HUES6 (cell line): ENCODE measurements around the gene GLS.

Source experiments
- H3K27ac ChIP-seq: 2 replicates; pipeline ENCODE4 v1.7.0; 2013; ENCODE audit warnings: low read depth, mild to moderate bottlenecking, low read length, inconsistent platforms
- H3K27me3 ChIP-seq: 2 replicates; pipeline ENCODE4 v1.6.1; 2013; ENCODE audit warnings: low read length; ENCODE audit not compliant: control insufficient read depth, insufficient read depth
- H3K36me3 ChIP-seq: 2 replicates; pipeline ENCODE4 v1.6.1; 2013; ENCODE audit warnings: low read length; ENCODE audit not compliant: control insufficient read depth, insufficient read depth
- H3K4me1 ChIP-seq: 2 replicates; pipeline ENCODE4 v1.6.1; 2013; ENCODE audit warnings: low read length; ENCODE audit not compliant: control insufficient read depth, insufficient read depth
- H3K4me3 ChIP-seq: 2 replicates; pipeline ENCODE4 v1.5.1; 2013; ENCODE audit warnings: low read depth, low read length
- H3K9ac ChIP-seq: one replicate; pipeline ENCODE4 v1.6.1; 2013; ENCODE audit warnings: mild to moderate bottlenecking, low read length
- H3K9me3 ChIP-seq: 2 replicates; pipeline ENCODE4 v1.6.1; 2013; ENCODE audit warnings: low read depth, low read length; ENCODE audit not compliant: control insufficient read depth, insufficient read depth

Gene GLS

DNA sequence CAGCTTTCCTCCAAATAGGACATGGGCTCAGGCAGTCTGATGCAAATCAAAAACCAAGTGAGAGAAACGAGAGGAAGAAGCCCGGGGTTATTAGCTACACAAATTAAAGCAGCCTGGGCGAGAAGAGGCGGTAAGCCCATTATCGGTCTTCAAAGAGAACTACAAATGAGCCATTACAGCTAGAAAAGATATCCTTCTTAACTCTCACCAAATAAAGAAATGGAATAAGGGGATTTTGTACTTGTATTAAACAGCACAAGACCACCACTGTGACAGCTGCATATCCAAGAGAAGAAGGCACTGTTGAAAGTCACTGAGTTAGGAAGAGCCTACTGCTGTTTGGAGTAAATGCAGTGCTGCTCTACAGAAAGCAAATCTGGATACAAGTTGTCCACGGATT lies 100.7 kb downstream of the GLS start:
- H3K27ac ChIP-seq, result no peak overlapping the region
- no peaks in the 10 kb centered on the region for H3K27me3 ChIP-seq
- H3K9me3 ChIP-seq, result no peaks in the 10 kb centered on the region
- no peak overlapping the region for H3K4me3 ChIP-seq
- no peaks in the 10 kb centered on the region; the same call in 1 of the 2 replicates for H3K4me1 ChIP-seq
- no peak overlapping the region for H3K9ac ChIP-seq
- H3K36me3 ChIP-seq, result peaks cover 95% of the 10 kb centered on the region

DNA sequence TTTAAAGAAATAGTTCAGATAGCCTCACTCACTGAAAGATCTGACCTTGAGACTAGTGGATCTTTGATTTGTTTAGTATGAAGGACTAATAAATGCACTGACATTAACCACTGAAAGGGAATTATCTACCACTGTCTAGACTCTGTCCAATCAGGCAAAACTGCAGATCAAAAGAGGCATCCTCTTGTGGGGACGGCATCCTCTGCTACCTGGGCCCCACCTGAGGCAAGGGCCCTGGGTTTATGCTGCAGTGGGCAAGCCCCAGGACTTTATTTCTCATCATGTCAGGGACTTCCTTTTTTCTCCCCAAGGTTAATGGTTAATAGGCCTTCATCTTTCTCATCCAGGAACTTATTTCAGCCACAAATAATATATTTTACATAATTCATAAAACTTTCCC lies 101.1 kb downstream of the GLS start:
- no peak overlapping the region for H3K4me3 ChIP-seq
- H3K4me1 ChIP-seq, result no peaks in the 10 kb centered on the region; the same call in 1 of the 2 replicates
- H3K9me3 ChIP-seq, result no peaks in the 10 kb centered on the region
- H3K36me3 ChIP-seq, result peaks cover 95% of the 10 kb centered on the region
- H3K27me3 ChIP-seq, result no peaks in the 10 kb centered on the region
- no peak overlapping the region for H3K9ac ChIP-seq
- H3K27ac ChIP-seq, result no peak overlapping the region

DNA sequence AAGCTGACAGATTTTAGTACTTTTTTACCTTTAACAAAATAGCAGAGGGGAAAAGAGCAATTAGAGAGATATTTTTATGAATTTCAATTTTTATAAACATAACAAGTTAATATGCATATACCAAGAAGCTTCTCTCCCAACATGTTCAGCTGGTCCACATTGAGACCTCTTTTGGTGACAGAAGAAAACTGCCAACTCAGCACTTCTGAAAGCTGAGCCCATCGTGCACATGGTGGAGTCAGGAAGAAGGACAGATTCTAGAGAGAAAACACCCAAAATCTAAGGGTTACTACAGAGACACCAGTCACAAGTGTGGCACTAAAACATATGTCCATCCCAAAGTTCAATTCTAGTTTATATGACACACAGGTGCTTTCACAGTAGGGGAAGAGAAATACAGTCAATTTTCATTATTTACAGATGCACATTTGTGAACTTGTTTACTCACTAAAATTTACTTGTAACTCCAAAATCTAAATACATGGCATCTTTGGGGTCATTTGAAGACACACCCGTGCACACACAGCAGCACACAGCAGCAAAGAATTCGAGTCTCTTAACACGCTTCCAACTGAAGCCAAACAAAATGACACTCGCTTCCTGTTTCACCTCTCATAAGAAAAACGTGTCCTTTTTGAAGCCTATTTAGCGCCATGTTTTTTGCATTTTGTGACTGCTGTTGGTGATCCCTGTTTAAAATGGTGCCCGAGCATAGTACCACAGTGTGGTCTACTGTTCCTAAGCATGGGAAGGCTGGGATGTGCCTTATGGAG lies 101.8 kb downstream of the GLS start:
- Histone ChIP-seq H3K27ac (no peak overlapping the region), H3K4me3 (no peak overlapping the region), H3K4me1 (no peaks in the 10 kb centered on the region; the same call in 1 of the 2 replicates), H3K9ac (no peak overlapping the region), H3K36me3 (peaks cover 97% of the 10 kb centered on the region), H3K27me3 (no peaks in the 10 kb centered on the region), H3K9me3 (no peaks in the 10 kb centered on the region)

DNA sequence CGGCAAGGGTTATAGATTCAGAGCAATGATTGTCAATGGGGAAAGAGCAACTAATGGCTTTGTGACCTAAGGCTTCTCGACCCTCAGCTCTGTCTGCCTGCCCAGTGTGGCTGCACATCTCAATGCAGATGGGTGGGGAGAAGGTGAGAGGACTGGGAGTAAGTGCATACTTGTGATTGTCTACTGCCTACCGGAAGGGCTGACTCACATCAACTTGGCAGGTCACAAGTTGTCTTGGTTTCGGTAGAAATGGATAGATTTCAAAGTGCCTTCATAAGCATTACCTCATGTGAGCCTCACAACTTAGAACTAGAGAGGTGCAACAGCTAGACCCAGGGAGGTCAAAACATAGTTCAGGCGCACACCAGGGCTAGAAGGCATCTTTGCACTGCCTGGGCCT lies 104.0 kb downstream of the GLS start:
- no peak overlapping the region for H3K27ac ChIP-seq
- H3K27me3 ChIP-seq, result no peaks in the 10 kb centered on the region
- no peaks in the 10 kb centered on the region; the same call in 1 of the 2 replicates for H3K4me1 ChIP-seq
- H3K9me3 ChIP-seq, result no peaks in the 10 kb centered on the region
- peaks cover 95% of the 10 kb centered on the region for H3K36me3 ChIP-seq
- no peak overlapping the region for H3K4me3 ChIP-seq
- H3K9ac ChIP-seq, result no peak overlapping the region

DNA sequence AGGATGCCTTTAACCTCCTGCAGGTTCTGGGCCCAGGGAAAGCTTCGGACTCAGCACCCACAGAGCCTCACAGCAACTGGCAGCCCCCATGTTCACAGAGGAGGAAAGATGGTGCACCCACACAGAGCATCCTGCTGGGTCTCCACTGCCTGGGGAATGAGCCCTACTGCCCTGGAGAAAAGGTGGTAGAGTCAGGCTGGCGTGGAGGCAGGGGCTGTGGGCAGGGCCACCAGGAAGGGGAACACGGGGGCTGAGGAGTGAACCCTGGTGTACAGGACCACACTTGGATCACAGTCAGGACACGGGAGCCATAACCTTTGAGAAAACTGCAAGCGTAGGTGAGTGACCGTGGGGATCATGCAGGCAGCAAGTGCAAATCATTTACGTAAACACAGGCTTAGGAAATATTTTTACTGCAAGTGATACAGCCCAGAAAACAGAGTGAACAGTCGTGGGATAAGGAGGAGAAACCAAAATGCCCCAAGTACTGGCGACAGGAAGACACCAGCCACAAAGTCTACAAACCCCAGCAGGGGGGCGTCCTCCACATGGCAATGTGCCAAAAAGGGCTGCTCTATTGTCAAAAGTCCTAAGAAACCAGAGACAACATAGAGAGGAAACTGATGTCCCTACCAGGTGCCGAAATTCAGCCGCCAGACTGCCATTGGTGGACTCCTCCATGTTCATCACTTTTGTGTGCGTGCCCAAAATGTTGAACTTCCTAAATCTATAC lies 105.8 kb downstream of the GLS start:
- Histone ChIP-seq H3K9ac (no peak overlapping the region), H3K4me1 (no peaks in the 10 kb centered on the region; the same call in 1 of the 2 replicates), H3K36me3 (peaks cover 96% of the 10 kb centered on the region), H3K9me3 (no peaks in the 10 kb centered on the region), H3K27me3 (no peaks in the 10 kb centered on the region), H3K4me3 (no peak overlapping the region), H3K27ac (no peak overlapping the region)

DNA sequence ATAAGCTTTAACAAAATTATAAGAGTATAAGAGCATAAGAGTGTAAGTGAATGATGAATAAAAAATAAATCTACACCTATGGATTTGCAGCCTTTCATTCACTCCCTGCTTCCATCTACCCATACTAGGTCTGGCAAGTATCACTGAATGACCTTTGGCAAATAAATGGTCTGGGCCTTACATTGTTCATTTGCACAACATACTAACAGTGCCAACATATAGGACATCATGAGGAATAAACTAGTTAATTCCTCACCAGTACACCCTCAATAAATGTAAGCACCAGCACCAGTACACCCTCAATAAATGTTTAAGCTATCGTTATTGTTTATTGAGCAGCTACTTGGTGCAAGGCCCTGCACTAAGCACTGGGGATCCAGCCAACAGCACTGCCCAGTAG lies 106.5 kb downstream of the GLS start:
- H3K27me3 ChIP-seq, result no peaks in the 10 kb centered on the region
- no peaks in the 10 kb centered on the region for H3K9me3 ChIP-seq
- no peak overlapping the region for H3K4me3 ChIP-seq
- H3K9ac ChIP-seq, result no peak overlapping the region
- H3K36me3 ChIP-seq, result peaks cover 95% of the 10 kb centered on the region
- no peak overlapping the region for H3K27ac ChIP-seq
- no peaks in the 10 kb centered on the region; the same call in 1 of the 2 replicates for H3K4me1 ChIP-seq

DNA sequence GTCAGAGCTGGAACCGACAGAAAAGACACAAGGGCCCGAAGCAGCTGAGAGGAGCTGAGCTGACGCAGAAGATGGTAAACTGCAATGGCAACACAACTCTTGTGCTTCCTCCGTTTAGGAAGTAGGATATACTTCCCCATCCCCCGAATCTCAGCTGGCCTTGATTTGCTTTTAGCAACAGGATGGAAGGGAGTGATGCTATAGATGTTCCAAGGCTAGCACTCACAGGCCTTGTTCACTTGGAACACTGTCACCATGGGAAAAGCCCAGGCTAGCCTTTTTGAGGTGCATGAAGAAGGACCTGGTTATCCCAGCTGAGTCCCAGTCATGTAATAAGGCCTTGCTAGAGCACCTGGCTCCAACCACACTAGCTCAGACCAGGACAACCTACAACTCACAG lies 107.3 kb downstream of the GLS start:
- H3K36me3 ChIP-seq, result peaks cover 92% of the 10 kb centered on the region
- H3K4me3 ChIP-seq, result no peak overlapping the region
- no peaks in the 10 kb centered on the region; the same call in 1 of the 2 replicates for H3K4me1 ChIP-seq
- H3K9ac ChIP-seq, result no peak overlapping the region
- H3K27ac ChIP-seq, result no peak overlapping the region
- no peaks in the 10 kb centered on the region for H3K27me3 ChIP-seq
- H3K9me3 ChIP-seq, result no peaks in the 10 kb centered on the region

DNA sequence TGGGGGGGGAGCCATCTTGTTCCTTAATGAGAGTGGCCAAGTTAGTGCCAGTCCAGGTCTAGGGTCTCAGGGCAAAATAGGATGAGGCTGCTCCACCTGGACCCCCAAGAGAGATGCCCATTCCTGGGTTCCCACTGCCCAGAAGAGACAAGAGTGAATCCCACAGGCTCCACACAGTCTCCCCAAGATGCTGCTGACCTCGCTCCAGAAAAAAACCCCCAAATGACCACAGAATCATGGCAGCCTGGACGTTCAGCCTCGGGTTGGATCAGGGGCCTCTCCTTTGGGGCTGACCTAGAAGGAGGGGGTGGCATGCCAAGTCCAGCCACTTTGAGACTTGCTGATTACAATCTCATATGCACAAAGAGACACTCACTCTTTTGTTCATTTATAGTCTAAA lies 108.3 kb downstream of the GLS start:
- Histone ChIP-seq H3K4me1 (no peaks in the 10 kb centered on the region; the same call in 1 of the 2 replicates), H3K27ac (no peak overlapping the region), H3K4me3 (no peak overlapping the region), H3K9me3 (no peaks in the 10 kb centered on the region), H3K9ac (no peak overlapping the region), H3K36me3 (peaks cover 92% of the 10 kb centered on the region), H3K27me3 (no peaks in the 10 kb centered on the region)

DNA sequence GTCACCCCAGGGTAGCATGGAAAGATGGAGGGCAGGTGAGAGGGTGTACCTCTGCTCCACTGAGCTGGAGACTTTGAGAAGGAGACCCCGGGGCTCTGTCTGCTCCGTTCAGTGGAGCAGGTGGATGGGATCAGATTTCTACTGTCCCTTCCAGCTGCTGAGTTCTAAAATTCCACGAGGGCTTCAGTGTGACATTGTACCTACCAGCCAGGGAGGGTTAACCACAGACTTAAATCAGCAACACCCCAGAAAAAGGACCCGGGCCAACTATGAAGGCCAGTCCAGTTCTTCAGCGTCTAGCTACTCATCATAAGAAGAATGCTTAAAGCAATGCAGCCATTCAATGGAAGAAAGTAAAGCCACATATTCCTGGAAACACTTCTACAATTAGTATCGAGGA lies 109.5 kb downstream of the GLS start:
- H3K4me3 ChIP-seq, result no peak overlapping the region
- H3K9ac ChIP-seq, result no peak overlapping the region
- no peaks in the 10 kb centered on the region for H3K9me3 ChIP-seq
- H3K4me1 ChIP-seq, result no peaks in the 10 kb centered on the region; the same call in 1 of the 2 replicates
- no peaks in the 10 kb centered on the region for H3K27me3 ChIP-seq
- no peak overlapping the region for H3K27ac ChIP-seq
- H3K36me3 ChIP-seq, result peaks cover 90% of the 10 kb centered on the region

DNA sequence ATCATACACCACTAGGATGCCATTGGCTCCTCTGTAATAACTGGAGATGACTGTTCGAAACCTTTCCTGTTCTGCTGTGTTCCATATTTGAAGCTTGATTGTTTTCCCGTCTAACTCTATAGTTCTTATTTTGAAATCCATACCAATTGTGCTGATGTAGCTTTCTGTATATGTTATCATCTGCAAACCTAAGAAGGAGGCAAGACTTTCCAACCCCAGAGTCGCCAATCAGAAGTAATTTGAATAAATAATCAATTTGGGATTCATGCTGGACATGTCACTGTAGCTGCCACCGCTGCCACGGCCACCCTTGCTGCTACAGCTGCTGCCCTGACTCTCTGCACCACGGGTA lies 112.6 kb downstream of the GLS start:
- no peaks in the 10 kb centered on the region for H3K4me1 ChIP-seq
- H3K27ac ChIP-seq, result no peak overlapping the region
- H3K36me3 ChIP-seq, result peaks cover 91% of the 10 kb centered on the region
- H3K9ac ChIP-seq, result no peak overlapping the region
- no peaks in the 10 kb centered on the region for H3K27me3 ChIP-seq
- no peaks in the 10 kb centered on the region for H3K9me3 ChIP-seq
- H3K4me3 ChIP-seq, result no peak overlapping the region

DNA sequence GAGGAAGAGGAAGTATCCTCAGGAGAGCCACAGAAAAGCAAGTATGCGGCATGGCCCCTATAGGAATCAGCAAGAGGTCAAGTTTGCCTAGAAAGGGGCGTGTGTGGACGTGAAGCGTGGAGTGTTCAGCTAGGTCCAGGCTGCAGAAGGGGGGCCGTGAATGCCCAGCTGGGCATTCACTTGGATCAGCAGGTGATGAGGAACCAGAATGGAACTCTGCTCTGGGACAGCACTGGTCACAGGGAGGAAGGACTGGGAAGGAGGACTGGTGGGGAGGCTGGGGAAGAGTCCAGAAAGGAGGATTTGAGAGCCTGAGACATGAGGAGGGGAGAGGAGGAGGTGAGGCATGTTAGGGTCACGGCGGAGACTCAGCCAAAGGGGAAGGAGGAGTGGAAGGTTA lies 113.5 kb downstream of the GLS start:
- Histone ChIP-seq H3K27ac (no peak overlapping the region), H3K9ac (no peak overlapping the region), H3K36me3 (peaks cover 89% of the 10 kb centered on the region), H3K4me1 (no peaks in the 10 kb centered on the region), H3K4me3 (no peak overlapping the region), H3K9me3 (no peaks in the 10 kb centered on the region), H3K27me3 (no peaks in the 10 kb centered on the region)
